ENCODE results near the gene SIPA1L2. TPM values are rescaled to one million over a fixed set of nuclear protein-coding genes. Genes with fewer than 3 reads are reported as not detected.
A peak's percentile ranks its signal among the peaks of the same experiment; 100 is the strongest.

Gene SIPA1L2
- total and polyA plus RNA-seq, 2 of the 13 experiments (the other 11 are each of a cell fraction or from before 2014, with no cell fraction given) = 0.03 TPM; not detected in 1

DNA sequence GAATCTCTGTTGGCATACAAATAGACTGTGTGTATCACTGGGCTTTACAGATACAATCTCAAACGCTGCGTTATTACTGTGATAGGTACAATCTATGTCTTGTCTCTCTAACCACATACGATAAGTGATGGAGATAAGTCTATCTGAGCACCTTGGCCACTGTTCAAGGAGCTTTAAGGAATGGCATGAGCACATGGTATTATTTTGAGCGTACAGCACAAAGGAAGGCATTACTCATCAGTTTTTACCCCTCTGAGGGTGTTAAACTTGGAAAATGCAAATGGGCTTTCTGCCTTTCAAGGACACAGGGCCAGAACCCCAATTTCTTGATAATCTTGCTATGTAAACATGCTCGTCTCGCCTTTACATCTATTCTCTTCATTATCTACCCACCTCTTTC is 11.6 kb upstream of the SIPA1L2 start:
- BruUV-seq (replicated peaks) = no TSS peak

DNA sequence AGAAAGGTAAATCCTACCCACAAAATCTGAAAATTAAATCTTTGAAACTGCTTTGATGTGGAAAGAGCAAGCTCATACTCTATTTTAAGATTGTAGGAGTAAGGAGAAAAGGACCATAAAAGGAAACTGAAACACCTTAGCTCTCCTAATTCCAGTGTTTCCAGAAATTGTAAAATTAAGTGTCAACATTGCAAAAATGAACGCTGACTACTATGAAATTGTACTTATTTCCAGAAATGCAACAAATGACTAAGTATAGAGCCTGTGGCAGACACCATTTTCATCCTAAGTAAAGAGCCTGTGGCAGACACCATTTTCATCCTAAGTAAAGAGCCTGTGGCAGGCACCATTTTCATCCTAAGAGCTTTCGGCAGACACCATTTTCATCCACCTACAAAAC is 6.9 kb upstream of the SIPA1L2 start:
- in situ Hi-C loops (cut with HindIII; ENCODE audit: extremely low pct_ligation_motif_present, low pct_unique_long_range_greater_than_20kb) (loop anchor here (5.0 kb wide), 1 partner anchor 391 kb away; no protein-coding TSS in a partner anchor), intact Hi-C loops (cut with micrococcal nuclease; ENCODE audit: unreplicated experiment) (loop anchor here (10.0 kb wide), 2 partner anchors 318 to 772 kb away; partner anchors contain the start of gene NTPCR)
- no peak overlapping the region for H3K9ac ChIP-seq (ENCODE audit: insufficient read depth, low read depth, low read length)
- TF ChIP-seq ZC3H13 (CRISPR knock-in tag; IDR thresholded peaks at IDR 0.05) (no peak), MAFK (conservative IDR thresholded peaks at IDR 0.05 in 1 of 2, IDR thresholded peaks at IDR 0.05 in 1 of 2; ENCODE audit: low read length in 2 of 2) (peak; percentile 20 to 39; a peak in 1 of 4 replicates), MAFF (IDR thresholded peaks at IDR 0.05; ENCODE audit: low read depth, low read length) (peak; percentile 56)
- no peaks in the 10 kb centered on the region for H3K4me1 ChIP-seq (ENCODE audit: insufficient read depth, low read length)
- H3K4me2 ChIP-seq (ENCODE audit: low read depth, low read length) = no peak overlapping the region
- H2AFZ ChIP-seq (ENCODE audit: low read length) = no peak overlapping the region
- WGBS (ENCODE audit: low lambda C conversion rate) = 28% methylated on average over 2 of the region's 2 CpGs
- H3K4me3 ChIP-seq (replicated peaks in 1 of 3; ENCODE audit: insufficient read depth in 1 of 3, low read depth in 2 of 3, low read length in 3 of 3) = no peak overlapping the region
- no peaks in the 10 kb centered on the region for H3K79me2 ChIP-seq (ENCODE audit: insufficient read depth, low read length)
- CTCF ChIA-PET (ENCODE audit: low intra/inter-chr PET ratio, low total read pairs) = interaction anchor here (1.8 to 1.9 kb wide), 2 partner anchors 602 to 604 kb away, joined by 9 to 15 read pairs; no protein-coding TSS in a partner anchor
- no peaks in the 10 kb centered on the region for H3K36me3 ChIP-seq (replicated peaks in 1 of 2; ENCODE audit: control insufficient read depth in 1 of 2, insufficient read depth in 2 of 2, low read length in 2 of 2)
- H3K27ac ChIP-seq (ENCODE audit: extremely low read length, insufficient read depth, low read length) = no peak overlapping the region
- DNase-seq (ENCODE audit: low spot score) (no peak), ATAC-seq (no peak), FAIRE-seq (no peak)
- no peaks in the 10 kb centered on the region for H4K20me1 ChIP-seq (ENCODE audit: insufficient read depth, low read length)
- H3K27me3 ChIP-seq (ENCODE audit: control insufficient read depth in 1 of 2, insufficient read depth in 2 of 2, low read length in 2 of 2) = peaks cover 0 to 15% of the 10 kb centered on the region in 2 experiments; a peak in 3 of 5 replicates
- H3K9me3 ChIP-seq (ENCODE audit: low read length) = no peaks in the 10 kb centered on the region
- POLR2A ChIA-PET = no interaction called here
- BruUV-seq (replicated peaks) = no TSS peak

More for the DNA sequence above, 11.6 kb upstream of the SIPA1L2 start:
- Histone ChIP-seq H4K20me1 (ENCODE audit: insufficient read depth, low read length) (no peaks in the 10 kb centered on the region), H3K4me3 (replicated peaks in 1 of 3; ENCODE audit: insufficient read depth in 1 of 3, low read depth in 2 of 3, low read length in 3 of 3) (no peak overlapping the region), H3K9ac (ENCODE audit: insufficient read depth, low read depth, low read length) (no peak overlapping the region), H3K9me3 (ENCODE audit: low read length) (no peaks in the 10 kb centered on the region), H3K79me2 (ENCODE audit: insufficient read depth, low read length) (no peaks in the 10 kb centered on the region), H3K27ac (ENCODE audit: extremely low read length, insufficient read depth, low read length) (no peak overlapping the region), H3K4me2 (ENCODE audit: low read depth, low read length) (no peak overlapping the region), H3K4me1 (ENCODE audit: insufficient read depth, low read length) (no peaks in the 10 kb centered on the region), H3K36me3 (replicated peaks in 1 of 2; ENCODE audit: control insufficient read depth in 1 of 2, insufficient read depth in 2 of 2, low read length in 2 of 2) (no peaks in the 10 kb centered on the region), H2AFZ (ENCODE audit: low read length) (no peak overlapping the region), H3K27me3 (ENCODE audit: control insufficient read depth in 1 of 2, insufficient read depth in 2 of 2, low read length in 2 of 2) (no peaks in the 10 kb centered on the region; a peak in 1 of 5 replicates)
- ATAC-seq (no peak), FAIRE-seq (no peak), DNase-seq (ENCODE audit: low spot score) (no peak)
- CTCF ChIA-PET (ENCODE audit: low intra/inter-chr PET ratio, low total read pairs) = no interaction called here
- intact Hi-C loops (cut with micrococcal nuclease; ENCODE audit: unreplicated experiment) = no loop called here
- POLR2A ChIA-PET = no interaction called here
- TF ChIP-seq RXRB (CRISPR knock-in tag; IDR thresholded peaks at IDR 0.05; ENCODE audit: borderline replicate concordance) = no peak
- no peak for TF ChIP-seq DNMT3B (CRISPR knock-in tag; conservative IDR thresholded peaks at IDR 0.05)
- 4% methylated on average over 6 of the region's 6 CpGs for WGBS (ENCODE audit: low lambda C conversion rate)
- in situ Hi-C loops (cut with HindIII; ENCODE audit: extremely low pct_ligation_motif_present, low pct_unique_long_range_greater_than_20kb) = no loop called here
